GM21367 (cell line): Measurements from ENCODE around the gene AGAP1.

Experiments used
- ATAC-seq: cut with Tn5 transposase; IDR thresholded peaks from one replicate; pipeline ENCODE4 v1.9.1; 2021; ENCODE audit not compliant: unreplicated experiment

Gene AGAP1

DNA sequence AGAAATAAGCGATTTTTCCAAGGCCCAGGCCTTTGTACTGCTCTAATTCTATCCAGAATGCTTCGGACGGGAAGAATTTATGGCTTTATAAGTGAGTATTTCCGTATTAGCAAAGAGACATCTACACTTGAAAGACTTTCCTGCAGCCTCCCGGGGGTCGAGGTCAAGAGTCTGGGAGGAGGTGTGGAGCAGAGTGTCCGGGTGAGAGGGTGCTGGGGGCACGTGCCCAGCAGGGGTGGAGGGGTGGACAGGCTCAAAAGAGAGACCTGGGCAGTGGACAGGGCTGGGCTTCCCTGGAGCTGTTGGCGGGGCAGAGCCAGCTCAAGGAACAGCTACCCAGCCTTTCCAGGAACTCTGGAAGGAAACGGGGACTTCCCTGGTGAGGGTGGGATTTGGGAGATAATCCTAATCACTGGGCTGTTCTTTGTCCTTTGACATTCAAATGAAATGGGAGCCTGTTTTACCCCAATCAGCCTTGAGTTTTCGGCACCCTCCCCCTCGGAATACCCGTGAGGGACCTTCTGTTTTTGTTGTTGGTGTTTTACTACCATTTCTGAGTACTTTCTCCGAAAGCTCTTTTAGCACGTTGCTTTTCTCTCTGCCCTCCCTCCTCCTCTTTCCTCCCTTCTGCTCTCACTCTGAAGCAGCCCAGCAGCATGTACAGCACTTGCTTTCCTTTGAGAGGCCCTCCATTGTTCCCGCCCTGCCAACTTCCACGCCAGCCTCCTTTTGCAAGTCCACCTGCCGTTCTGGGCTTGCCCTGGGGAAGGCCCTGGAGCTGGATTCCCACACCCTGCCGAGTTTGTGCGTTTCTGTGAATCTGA, 164.7 kb downstream of the AGAP1 start:
- ATAC-seq, result no peak

DNA sequence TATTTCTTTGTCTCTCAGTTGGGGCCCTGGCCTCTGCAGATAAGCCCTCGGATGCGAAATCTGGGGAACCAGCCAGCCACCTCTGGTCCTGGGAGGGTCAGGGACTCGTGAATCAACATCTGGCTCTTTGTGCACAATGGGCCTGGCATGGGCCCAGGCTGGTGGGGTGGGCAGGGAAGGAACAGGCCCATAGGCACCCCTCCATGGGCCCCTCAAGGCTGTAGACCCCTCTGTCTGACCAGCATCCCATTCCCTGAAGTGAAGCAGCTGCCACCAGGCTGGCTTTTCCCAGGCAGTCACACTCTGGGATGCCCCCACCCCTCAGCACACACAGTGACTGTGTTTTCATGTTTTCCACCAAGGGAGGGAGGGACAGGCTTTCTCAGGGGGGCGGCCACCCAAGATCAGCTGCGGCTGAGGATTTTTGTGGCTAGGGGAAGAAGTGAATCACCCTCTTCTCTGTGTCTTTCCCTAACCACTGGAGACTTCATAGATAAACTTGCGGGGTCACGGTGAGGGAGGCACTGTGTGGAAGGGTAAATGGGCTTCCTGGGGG, 166.0 kb downstream of the AGAP1 start:
- no peak for ATAC-seq

DNA sequence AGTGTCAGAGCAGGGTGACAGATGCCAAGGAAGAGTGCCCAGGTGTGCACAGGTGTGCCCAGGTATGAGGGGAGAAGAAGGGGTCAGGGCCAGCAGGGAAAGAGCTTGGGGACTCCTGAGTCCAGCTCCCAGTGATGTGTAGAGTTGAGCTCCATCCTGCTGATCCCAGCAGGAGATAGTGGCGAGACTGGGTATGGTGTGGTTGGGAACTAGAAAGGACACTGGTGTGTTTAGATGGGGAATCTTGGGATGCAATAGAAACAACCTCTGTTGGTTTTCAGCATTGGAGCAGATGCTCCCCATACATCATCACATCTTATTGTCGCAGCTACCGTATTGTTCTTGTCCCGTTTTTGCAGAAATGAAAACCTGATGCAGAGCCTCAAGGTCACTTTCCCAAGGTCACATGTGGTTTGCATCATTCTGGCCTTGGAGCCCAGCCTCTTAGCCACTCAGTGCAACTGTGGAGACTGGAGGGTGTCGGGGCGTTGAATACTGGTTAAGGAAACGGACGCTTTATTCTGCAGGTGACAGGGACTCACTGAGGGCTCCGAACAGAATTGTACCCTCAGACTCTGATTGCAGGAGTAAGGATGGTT, 166.7 kb downstream of the AGAP1 start:
- no peak for ATAC-seq

DNA sequence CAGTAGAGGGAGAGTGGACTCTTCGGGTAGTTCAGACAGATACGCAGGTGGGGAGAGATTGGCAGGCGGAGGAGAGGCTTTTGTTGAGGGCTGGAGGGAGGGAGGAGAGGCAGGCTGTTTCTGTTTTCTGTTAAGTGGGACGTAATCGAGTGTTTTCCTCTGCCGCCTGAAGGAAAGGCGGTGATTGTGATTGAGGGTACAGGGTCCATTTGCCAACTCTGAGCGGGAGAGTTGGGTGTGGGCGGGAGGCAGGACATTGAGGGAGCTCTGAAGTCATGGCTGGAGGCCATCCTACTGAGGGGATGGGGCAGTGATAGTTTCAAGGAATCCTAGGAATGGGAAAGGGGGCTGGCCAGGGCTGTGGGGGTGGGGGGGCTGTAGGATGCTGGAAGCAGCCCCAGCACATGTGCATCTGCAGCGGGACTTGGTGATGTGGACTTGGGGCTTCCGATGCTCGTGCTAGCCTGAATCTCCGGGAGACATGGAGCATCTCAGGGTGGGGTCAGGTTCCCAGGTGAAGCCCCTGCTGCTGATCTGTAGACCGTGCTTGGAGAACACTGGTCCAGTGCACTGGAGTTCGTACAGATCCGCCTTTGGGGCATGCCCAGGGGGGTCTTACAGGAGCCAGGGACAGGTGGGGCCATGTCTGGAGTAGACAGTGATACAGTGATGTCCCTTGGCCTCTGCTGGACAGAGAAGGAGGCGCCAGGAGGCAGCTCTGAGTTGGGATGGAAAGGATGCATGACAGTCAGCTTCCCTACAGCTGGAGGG, 167.5 kb downstream of the AGAP1 start:
- no peak for ATAC-seq

DNA sequence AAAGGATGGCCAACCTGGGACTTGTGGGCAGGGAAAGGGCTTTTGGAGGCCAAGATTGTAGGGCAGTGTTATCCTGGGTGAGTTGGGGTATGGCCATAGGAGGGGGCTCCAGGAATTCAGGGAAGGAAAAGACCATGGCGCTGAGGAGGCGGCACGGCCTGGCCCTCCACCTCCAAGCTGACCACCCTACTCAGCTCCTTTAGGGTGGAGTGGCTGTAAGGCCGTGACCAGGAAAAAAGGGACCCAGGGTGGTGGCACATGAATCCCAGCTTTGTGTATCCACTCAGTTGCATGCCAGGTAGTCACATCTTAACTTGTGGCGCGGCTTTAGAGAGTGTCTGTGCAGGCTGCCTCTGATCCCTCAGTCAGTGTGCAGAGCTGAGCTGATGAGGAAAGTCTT, 168.1 kb downstream of the AGAP1 start:
- ATAC-seq, result no peak

DNA sequence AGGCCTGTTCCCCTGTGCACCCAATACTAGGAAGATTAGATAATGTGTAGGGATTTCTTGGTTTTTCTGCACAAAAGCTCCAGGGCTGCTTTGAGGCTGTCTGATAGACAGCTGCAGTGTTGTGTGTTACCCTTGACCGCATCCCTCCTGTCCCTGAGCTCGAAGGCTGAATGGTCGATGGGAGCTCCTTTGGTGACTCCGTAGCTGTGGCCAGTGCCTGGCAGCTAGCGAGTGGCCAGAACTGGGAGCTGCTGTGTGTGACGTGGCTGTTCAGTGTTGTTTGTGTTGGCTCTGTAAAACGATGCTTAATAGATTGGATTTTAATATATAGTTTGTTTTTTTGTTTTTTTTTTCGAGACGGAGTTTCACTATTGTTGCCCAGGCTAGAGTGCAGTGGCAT, 170.0 kb downstream of the AGAP1 start:
- ATAC-seq, result no peak

DNA sequence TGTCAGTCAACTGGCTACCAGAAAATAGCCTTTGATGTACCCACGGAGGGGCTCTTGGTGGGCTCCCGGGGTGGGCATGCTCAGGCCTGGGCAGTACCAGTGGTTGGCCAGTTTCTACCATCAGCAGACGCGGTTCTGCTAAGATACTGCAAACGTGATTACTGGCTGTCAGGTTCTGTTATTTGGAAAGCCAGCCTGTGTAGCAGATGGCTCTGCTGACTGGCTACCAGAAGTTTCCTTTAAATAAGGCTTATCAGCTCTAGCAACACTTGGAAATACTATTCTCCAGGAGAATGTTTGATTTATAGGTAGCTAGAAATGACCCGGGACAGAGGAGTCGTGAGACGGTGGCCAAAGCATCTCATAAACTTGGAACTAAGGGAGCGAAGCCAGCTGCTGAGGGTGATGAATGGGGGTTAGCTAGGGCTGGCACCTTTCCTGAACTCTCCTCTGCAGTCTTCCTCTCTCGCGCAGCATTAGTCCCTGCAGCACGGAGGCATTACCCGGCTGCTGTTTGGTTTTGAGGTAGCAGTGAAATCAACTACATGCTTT, 171.9 kb downstream of the AGAP1 start:
- no peak for ATAC-seq

DNA sequence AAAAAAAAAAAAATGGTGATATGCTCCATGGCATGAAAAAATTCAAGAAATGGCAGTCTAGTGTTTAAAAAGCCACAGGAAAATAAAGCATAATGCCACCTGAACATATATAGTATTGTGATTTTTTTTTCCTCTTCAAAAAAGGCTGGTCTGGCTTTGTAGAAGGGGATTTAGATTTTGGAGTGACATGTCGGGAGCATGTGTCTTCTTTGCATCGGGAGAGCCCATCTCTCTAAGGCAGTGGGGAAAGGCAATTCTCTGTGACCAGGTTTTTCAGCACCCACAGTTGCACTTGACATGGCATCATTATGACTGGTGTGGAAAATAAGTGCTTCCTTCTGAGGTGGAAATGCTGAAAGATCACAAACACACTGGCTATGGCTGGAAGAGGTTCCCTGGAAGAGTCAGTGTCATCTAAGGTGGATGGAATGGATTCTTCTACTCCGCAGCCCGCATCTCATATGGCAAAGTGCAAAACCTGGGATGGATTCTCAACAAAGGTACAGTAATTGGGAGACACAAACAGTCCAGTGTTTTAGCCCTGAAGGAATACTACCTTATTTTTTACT, 172.5 kb downstream of the AGAP1 start:
- ATAC-seq, result no peak

DNA sequence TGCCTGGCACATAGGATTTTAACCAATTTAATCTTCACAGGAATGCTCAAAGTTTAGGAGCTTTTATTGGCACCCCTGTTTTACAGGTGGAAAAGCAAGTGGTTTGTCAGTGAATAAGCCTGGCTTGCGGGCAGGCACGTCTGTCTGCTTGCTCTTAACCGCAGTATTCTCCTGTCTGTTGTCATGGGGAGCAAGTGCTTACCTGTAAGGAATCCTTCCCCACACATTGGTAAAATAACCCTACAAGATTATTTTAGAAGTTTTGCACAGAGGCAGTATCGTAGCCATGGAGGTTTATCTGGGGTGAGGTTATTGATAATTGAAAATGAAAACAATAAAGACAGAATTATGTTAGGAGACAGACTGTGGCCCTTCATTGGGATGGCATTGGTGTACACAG, 174.9 kb downstream of the AGAP1 start:
- ATAC-seq, result no peak

DNA sequence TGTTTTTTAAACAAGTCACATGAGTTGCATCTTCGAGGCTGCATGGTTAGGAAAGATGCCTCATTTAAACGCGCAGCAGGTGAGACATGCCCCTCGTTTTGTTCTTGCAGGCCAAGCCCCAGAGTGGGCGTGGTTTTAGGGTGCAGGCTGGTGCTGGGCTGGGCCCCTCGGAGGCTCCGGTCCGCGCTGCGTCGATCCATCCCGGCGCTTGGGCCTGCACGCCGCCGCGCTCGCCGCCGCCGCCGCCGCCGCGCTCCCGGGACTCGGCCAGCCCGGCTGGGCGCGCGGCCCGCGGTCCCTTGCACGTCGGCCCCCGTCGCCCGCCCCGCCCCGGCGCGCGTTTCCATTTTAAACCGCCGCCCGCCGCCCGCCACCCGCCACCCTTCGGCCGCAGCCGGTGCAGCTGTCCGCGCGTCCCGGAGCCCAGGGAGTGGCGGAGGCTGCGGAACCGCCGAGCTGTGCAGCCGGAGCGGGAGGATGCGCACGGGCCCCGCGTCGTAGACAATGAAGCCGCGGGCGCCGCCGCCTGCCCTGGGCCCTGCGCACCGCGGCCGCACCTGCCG, 175.5 kb downstream of the AGAP1 start:
- ATAC-seq, result no peak

DNA sequence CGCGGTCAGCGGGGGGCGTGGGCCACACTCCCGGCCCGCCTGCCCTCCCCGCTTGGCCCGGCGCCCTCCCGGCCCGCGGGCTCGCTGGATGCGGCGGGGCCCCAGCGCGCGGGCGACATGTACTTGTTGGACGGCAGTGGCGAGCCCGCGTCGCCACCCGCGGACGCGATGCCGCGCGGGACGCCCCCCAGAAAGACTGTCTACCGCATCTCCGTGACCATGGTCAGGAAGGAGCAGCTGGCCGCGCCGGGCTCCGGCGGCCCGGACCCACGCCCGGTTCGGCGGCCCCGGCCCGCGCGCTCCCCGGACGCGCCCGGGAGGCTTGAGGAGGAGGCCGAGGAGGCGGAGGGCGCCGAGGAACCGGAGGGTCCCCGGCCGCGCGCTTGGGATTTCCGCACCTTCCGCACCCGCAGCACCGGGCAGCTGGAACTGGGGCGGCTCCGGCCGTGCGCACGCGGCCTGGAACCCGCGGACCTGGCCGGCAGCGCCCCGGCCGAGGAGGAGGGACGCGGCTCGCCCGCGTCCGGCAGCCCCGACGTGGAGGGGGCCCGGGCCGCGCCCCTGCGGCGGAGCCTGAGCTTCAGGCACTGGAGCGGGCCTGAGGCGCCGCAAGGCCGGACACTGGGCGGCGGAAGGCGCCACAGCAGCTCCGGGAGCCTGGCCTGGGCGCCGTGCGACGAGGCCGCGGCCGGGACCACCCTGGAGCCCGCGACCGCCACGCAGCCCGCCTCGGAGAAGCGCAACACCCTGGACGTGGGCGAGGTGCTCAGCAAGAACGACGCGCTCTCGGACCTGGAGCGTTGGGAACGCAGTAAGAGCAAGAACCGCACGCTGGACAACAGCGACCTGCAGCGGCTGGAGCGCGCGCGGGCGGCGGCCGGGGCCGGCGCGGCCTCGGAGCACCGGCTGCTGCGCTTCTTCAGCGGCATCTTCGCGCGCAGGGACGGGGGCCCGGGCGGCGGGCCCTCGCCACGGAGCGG, 176.4 kb downstream of the AGAP1 start:
- ATAC-seq, result no peak

DNA sequence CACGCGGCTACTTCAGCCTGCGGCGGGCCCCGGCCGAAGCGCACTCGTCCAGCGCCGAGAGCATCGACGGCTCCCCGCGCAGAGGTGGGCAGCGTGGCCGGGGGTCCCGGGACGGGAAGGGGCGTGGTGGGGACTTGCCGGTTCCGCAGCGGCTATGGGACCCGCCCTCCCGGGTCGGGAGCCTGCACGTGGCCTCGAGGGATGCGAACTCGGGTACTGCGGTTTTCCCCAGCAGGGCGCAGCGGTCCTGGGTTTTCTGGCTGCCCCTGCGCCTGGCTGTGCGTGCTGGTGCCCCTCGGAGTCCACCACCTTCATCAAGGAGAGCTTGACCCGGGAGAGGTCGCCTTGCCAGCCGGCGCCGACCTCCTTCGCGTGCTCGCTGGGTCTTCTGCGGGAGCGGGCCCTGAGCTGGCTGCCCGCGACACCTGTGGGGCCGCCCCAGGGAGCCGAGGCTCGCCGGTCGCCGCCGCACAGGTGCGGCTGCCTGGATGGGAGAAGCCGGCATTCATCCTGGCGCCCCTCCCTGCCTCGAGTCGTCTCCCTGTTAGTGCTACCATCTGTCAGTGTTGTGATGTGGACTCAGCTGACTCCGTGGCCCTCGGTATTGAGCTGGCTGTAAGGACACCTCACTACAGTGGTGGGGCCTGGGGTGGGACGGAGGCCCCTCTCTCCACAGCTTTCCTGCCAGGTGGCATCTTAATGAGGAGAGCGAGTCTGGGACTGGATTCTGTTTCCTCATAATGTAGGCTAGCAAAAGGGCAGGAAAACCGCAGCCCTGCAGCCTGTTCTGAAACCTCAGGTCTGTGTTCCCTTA, 177.3 kb downstream of the AGAP1 start:
- ATAC-seq, result no peak

DNA sequence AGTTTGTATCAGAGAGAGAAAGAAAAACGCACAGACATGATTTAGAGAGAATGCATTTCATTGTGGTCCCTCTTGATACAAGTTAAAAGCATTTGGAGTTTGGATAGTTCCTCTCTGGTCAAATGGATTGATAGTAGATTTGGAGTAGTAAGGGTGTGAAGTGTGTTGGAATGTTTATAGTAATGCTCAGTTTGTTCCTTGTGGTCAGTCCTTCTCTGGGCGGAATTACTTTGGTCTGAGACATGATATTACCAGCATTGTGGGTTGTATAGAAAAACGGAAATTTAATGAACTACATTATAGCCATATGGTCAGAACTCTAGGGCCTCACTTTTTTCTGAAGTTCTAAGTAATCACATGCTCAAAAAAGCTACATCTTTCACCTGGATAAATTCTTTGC, 178.9 kb downstream of the AGAP1 start:
- ATAC-seq, result no peak

DNA sequence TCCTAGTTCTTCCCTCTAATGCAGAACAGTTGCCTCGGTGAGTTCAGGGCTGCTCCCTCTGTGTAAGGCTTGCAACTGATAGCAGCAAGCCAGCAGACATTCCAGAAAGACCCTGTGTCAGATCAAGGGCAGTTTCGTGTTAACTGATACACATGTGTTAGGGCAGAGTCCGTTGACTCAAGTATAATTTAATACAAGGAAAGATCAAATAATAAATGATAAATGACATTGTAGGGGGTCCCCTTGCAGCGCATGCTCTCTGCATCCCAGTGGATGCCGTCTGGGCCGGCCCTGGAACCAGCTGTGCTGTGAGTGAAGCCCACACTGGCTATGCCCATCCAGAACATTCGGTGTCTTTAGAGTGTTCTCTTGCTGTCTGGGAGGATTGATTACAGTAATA, 180.3 kb downstream of the AGAP1 start:
- ATAC-seq, result no peak

DNA sequence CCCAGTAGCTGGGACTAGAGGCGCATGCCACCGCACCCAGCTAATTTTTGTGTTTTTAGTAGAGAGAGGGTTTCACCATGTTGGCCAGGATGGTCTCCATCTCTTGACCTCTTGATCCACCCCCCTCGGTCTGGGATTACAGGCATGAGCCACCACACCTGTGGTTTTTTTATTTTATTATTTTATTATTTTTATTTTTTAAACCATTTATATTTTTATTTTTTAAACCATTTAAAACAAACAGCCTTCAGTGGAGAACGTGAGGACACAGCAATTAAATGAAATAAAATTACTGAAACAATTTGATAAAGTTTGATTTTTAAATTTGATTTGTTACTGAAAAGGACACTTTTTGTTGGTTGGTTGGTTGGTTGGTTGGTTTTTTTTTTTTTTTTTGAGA, 181.0 kb downstream of the AGAP1 start:
- no peak for ATAC-seq

DNA sequence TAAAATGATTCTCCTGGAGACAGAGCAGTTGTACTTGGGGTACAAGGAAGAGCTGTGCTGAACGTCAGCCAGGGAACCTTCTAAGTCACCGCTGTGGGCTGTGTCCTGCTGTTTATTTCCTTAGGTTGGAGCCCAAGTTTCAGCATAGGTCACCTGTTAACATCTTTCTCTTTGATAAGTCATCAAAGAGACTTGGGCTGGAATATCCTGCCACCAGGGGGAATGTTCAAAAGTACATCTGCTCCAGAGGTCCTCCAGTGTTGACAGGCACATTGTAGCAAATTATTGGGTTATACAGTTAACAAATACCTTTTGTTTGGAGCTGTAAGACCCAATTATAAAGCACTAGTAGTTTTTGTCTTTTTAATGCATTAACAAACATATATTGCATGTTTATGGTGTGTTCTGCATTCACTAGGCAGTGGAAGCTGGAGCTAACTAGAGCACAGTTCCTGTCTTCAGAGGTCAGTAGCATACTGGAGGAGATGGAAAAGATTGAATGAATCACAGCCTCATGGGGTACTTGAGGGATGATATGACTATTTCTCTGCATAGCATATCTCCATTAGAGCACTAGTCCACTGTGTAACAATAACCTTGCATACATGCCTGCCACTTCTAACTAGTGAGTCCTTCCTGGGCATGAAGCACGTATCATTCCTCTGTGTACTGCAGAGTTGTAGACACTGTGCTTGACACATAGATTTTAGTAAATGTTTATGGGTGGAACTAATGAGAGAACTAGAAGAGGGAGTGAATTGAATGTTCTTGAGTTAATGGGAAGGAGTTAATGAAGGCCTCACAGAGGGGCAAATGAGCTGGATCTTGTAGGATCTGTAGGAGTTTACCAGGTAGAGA, 182.1 kb downstream of the AGAP1 start:
- ATAC-seq, result no peak

DNA sequence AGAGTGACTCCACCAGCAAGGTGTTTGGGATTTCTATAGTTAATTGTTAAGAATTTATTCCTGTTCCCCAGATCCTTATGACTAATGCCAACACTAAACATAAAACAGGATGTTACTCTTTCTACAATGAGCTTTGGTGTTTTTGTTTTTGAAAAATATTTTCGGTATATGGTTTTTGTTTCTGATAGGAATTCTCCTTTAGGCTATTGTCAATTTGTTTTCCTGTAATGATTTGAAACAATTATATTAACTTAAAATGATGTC, 182.6 kb downstream of the AGAP1 start:
- ATAC-seq, result no peak

DNA sequence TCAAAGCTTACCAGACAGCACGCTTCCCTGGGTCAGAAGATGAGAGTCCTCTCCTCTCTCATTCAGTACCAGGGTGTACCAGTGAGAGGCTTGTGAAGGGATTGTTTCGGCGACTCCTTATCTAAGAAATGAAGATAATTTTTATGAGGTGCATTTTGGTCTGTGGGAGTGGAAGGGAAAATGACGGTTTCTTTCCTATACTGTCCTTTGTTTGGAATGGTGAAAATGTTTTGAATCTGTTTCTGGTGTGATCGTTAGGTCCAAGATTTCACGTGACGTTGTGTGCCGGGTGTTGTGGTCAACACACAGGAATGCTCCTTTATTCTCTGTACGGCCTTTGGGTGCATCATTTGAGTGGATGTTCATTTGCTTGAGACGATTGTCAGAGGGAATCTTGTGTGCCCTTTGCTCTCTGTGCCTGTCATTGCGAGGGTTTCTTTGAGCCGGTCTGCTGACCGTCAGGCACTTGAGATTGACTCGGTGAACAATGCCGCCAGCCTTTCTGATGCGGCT, 183.5 kb downstream of the AGAP1 start:
- ATAC-seq, result no peak
